HL-60 (cell line): ENCODE measurements around the gene C16orf90.

Experiments used
- CTCF ChIP-seq: IDR thresholded peaks from one replicate; pipeline ENCODE4 v1.5.1; 2011; ENCODE audit warnings: low read length, control low read depth, inconsistent platforms; ENCODE audit not compliant: insufficient read depth
- GABPA ChIP-seq: IDR thresholded peaks from 2 replicates; pipeline ENCODE4 v1.6.1; 2012; ENCODE audit warnings: low read depth
- POLR2AphosphoS5 ChIP-seq: IDR thresholded peaks from 2 replicates; pipeline ENCODE4 v1.6.1; 2012; ENCODE audit warnings: low read depth
- REST ChIP-seq: IDR thresholded peaks from 2 replicates; pipeline ENCODE4 v1.6.1; 2012; ENCODE audit warnings: low read depth; ENCODE audit not compliant: insufficient replicate concordance

- no peak for TF ChIP-seq CTCF
- TF ChIP-seq POLR2AphosphoS5, result no peak
- TF ChIP-seq GABPA, result no peak
- no peak for TF ChIP-seq REST
Measured at GRCh38 chr16:3454093-3454492, 41.2 kb downstream of the C16orf90 start.
